ENCODE results near the gene ZNF605. TPM values are rescaled to one million over a fixed set of nuclear protein-coding genes. Genes with fewer than 3 reads are reported as not detected.

Gene ZNF605
- total RNA-seq, 2 donors from 2014 or later = 3.3 to 11.7 TPM

DNA sequence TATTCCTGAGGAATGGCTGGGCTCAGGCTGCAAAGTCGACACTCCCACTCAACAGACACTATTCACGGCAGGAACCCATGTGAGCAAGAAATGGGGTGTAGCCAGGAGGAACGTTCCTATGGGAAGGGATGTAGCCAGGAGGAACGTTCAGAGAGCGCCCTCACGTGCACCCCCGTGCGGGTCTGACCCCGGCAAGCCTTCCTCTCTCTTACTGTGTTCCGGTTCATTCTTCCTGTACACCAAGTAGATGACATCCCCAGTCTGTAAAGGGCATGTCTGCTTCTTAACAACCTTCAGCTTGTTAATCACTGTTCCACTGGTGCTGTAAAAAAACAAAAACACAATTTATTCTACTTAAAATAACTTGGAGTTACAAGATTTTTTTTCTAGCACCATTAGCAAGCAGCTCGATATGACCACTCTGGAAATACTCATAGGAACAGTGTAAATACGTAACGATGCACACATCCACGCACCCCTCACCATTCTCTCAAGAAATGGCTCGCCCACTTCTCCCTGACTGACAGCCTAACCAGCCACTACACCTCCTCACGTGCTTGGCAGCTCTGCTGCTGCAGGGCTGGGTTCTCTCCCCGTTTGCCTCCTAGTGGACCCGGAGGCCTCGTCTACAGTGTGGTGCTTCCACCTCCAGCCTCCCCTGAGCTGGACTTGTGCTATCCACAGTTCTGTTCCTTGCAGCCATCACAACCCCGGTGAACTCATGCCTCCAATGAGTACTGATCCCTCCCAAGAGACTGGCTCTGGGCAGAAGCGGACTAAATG, 83.8 kb downstream of the ZNF605 start:
- no peak for DNase-seq (ENCODE audit: low spot score)
- Histone ChIP-seq H3K36me3 (peaks cover 75% of the 10 kb centered on the region), H3K9me3 (no peaks in the 10 kb centered on the region), H3K27ac (no peak overlapping the region), H3K4me3 (no peak overlapping the region), H3K4me1 (no peaks in the 10 kb centered on the region), H3K27me3 (no peaks in the 10 kb centered on the region)
- no peak for TF ChIP-seq CTCF (IDR thresholded peaks at IDR 0.05)

DNA sequence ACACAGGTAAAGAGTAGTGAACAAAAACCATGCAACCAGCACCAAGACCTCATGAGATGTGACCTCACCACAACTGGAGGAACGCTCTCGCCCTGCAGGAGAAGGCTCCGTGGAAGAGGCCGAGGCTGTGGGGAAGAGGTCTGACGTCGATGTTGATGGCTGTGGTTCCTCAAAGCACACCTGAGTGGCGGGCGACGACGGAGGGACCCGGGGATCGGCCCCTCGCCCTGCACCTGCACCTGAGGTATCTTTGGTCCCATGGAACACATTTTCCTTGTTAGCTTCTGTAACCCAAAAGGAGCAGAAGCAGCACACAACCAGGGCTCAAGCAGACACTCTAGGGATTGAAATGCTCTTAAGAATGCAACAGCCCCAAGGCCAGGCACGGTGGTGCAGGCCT, 86.6 kb downstream of the ZNF605 start:
- TF ChIP-seq CTCF (IDR thresholded peaks at IDR 0.05) = no peak
- no peak for DNase-seq (ENCODE audit: low spot score)
- Histone ChIP-seq H3K27me3 (no peaks in the 10 kb centered on the region), H3K27ac (no peak overlapping the region), H3K4me1 (no peaks in the 10 kb centered on the region), H3K9me3 (no peaks in the 10 kb centered on the region), H3K36me3 (peaks cover 61% of the 10 kb centered on the region), H3K4me3 (no peak overlapping the region)

Other genes starting within 250 kb of the ZNF605 start
- gene PGAM5, start 245.5 kb downstream of the ZNF605 start, total RNA-seq = 10 to 100 TPM; 12.8 to 20.0 TPM
- 10 to 100 TPM; 23.8 to 24.2 TPM for gene ANKLE2, start 194.5 kb downstream of the ZNF605 start, total RNA-seq
- 10 to 100 TPM; 32.2 to 49.8 TPM for gene GOLGA3, start 127.4 kb downstream of the ZNF605 start, total RNA-seq
- gene CHFR, start 68.7 kb downstream of the ZNF605 start, total RNA-seq = 10 to 100 TPM; 13.6 to 13.8 TPM
- 1 to 10 TPM; 2.2 to 6.6 TPM for gene ZNF26, start 30.1 kb upstream of the ZNF605 start, total RNA-seq
- gene ZNF84, start 81.2 kb upstream of the ZNF605 start, total RNA-seq = 10 to 100 TPM in 1 of 2 donors, 1 to 10 TPM in 1; 8.5 to 10.1 TPM
- gene ZNF140, start 124.6 kb upstream of the ZNF605 start, total RNA-seq = 1 to 10 TPM; 6.1 TPM
- gene ZNF891, start 174.0 kb upstream of the ZNF605 start, total RNA-seq = 1 to 10 TPM in 1 of 2 donors, under 1 TPM in 1; 0.82 to 1.1 TPM
- 1 to 10 TPM; 6.8 to 9.8 TPM for gene ZNF10, start 174.3 kb upstream of the ZNF605 start, total RNA-seq
- 10 to 100 TPM in 1 of 2 donors, 1 to 10 TPM in 1; 6.5 to 10.6 TPM for gene ZNF268, start 225.2 kb upstream of the ZNF605 start, total RNA-seq

Measured in right atrium auricular region (tissue), 2 donors.